SU-DHL-6 (cell line): Measurements from ENCODE around the gene TMPRSS5.
"Not testable (repeated sequence)": the region's sequence is repeated elsewhere in the genome, so short reads cannot be mapped to it uniquely, and the experiment has no call there.

Experiments used
- H2AFZ ChIP-seq: fragments of 200-600 bp; sonication (generic); 2 replicates; pipeline ENCODE4 v1.6.1; 2014; ENCODE audit warnings: low read depth, mild to moderate bottlenecking, moderate library complexity, mixed read lengths, antibody characterized with exemption, low read length; ENCODE audit not compliant: severe bottlenecking
- H3F3A ChIP-seq: fragments of 200-600 bp; shearing (Covaris generic); 2 replicates; pipeline ENCODE4 v1.6.0; 2016; ENCODE audit warnings: antibody characterized with exemption, mild to moderate bottlenecking; ENCODE audit not compliant: insufficient read depth
- H3K27ac ChIP-seq: fragments of 200-600 bp; sonication (generic); 2 replicates; pipeline ENCODE4 v1.5.1; 2016; ENCODE audit warnings: low read depth, mild to moderate bottlenecking, low read length, moderate library complexity, mixed read lengths
- H3K27me3 ChIP-seq: fragments of 200-600 bp; sonication (generic), shearing (Covaris generic); 2 replicates; pipeline ENCODE4 v1.6.0; 2014; ENCODE audit warnings: mild to moderate bottlenecking, low read length
- H3K36me3 ChIP-seq: fragments of 200-600 bp; sonication (generic); 2 replicates; pipeline ENCODE4 v1.6.1; 2014; ENCODE audit warnings: mild to moderate bottlenecking, low read length, mixed read lengths
- H3K4me2 ChIP-seq: fragments of 300-600, 200-600 bp; shearing (Covaris generic), sonication (generic); 2 replicates; pipeline ENCODE4 v1.6.0; 2014; ENCODE audit warnings: low read length, low read depth, mild to moderate bottlenecking; ENCODE audit not compliant: poor library complexity, severe bottlenecking
- H3K4me3 ChIP-seq: fragments of 200-600 bp; sonication (generic); 2 replicates; pipeline ENCODE4 v1.5.1; 2014; ENCODE audit warnings: antibody characterized with exemption, low read length, mild to moderate bottlenecking, mixed read lengths; ENCODE audit not compliant: insufficient read depth, poor library complexity, severe bottlenecking
- H3K79me2 ChIP-seq: fragments of 200-600 bp; sonication (generic); 2 replicates; pipeline ENCODE4 v1.6.1; 2014; ENCODE audit warnings: mild to moderate bottlenecking, low read length, moderate library complexity; ENCODE audit not compliant: insufficient read depth
- H3K9ac ChIP-seq: fragments of 200-600 bp; sonication (generic); 2 replicates; pipeline ENCODE4 v1.7.0; 2014; ENCODE audit warnings: mild to moderate bottlenecking, low read length
- H3K9me2 ChIP-seq: fragments of 200-600 bp; sonication (generic); replicated peaks from 2 replicates; pipeline ENCODE4 v1.6.1; 2014; ENCODE audit warnings: low read length; ENCODE audit not compliant: insufficient read depth
- H3K9me3 ChIP-seq: fragments of 200-600 bp; sonication (generic); 2 replicates; pipeline ENCODE4 v1.6.1; 2014; ENCODE audit warnings: low read length, mixed read lengths; ENCODE audit not compliant: insufficient read depth
- H4K20me1 ChIP-seq: fragments of 200-600 bp; sonication (generic); 2 replicates; pipeline ENCODE4 v1.6.1; 2014; ENCODE audit warnings: low read depth, mild to moderate bottlenecking, antibody characterized with exemption, low read length, moderate library complexity, mixed read lengths
- CTCF ChIP-seq: fragments of 200-600 bp; sonication (generic); IDR thresholded peaks from one replicate; pipeline ENCODE4 v1.5.1; 2017; ENCODE audit warnings: antibody characterized with exemption, mild to moderate bottlenecking, low read length, moderate library complexity; ENCODE audit not compliant: insufficient read depth, poor library complexity, severe bottlenecking
- EZH2phosphoT487 ChIP-seq: fragments of 200-600 bp; sonication (generic), shearing (Covaris generic); conservative IDR thresholded peaks from 2 replicates; pipeline ENCODE4 v1.6.1; 2018; ENCODE audit warnings: mild to moderate bottlenecking, antibody characterized with exemption, low read length, moderate library complexity, mixed read lengths

The TMPRSS5 gene

GRCh38 chr11:113674397-113674685, 31.8 kb downstream of the TMPRSS5 start:
- Histone ChIP-seq H2AFZ (no peak overlapping the region), H3F3A (no peaks in the 10 kb centered on the region), H3K79me2 (no peaks in the 10 kb centered on the region), H3K27me3 (no peaks in the 10 kb centered on the region), H3K36me3 (no peaks in the 10 kb centered on the region), H4K20me1 (no peaks in the 10 kb centered on the region), H3K9me2 (no peaks in the 10 kb centered on the region), H3K9ac (no peak overlapping the region), H3K4me2 (no peak overlapping the region), H3K4me3 (no peak overlapping the region), H3K27ac (no peak overlapping the region), H3K9me3 (no peaks in the 10 kb centered on the region)
- TF ChIP-seq EZH2phosphoT487 (no peak), CTCF (no peak)

- no peaks in the 10 kb centered on the region for H3K27me3 ChIP-seq
- H3F3A ChIP-seq: no peaks in the 10 kb centered on the region
- H3K9ac ChIP-seq: no peak overlapping the region
- no peaks in the 10 kb centered on the region for H3K9me3 ChIP-seq
- H2AFZ ChIP-seq: no peak overlapping the region
- H3K79me2 ChIP-seq: no peaks in the 10 kb centered on the region
- no peak overlapping the region for H3K4me3 ChIP-seq
- TF ChIP-seq CTCF (no peak), EZH2phosphoT487 (no peak)
- H3K9me2 ChIP-seq: no peaks in the 10 kb centered on the region
- H3K27ac ChIP-seq: no peak overlapping the region
- no peaks in the 10 kb centered on the region for H3K36me3 ChIP-seq
- no peaks in the 10 kb centered on the region for H4K20me1 ChIP-seq
- no peak overlapping the region for H3K4me2 ChIP-seq
Measured at GRCh38 chr11:113673550-113674396, 32.3 kb downstream of the TMPRSS5 start.

GRCh38 chr11:113671914-113672313, 34.2 kb downstream of the TMPRSS5 start:
- not testable (repeated sequence) for H2AFZ ChIP-seq, H3K4me3 ChIP-seq, H3K4me2 ChIP-seq, H4K20me1 ChIP-seq, H3K36me3 ChIP-seq, H3K27me3 ChIP-seq, H3K79me2 ChIP-seq, H3F3A ChIP-seq, H3K27ac ChIP-seq, H3K9me3 ChIP-seq, H3K9ac ChIP-seq, H3K9me2 ChIP-seq

GRCh38 chr11:113670831-113671215, 35.3 kb downstream of the TMPRSS5 start:
- Histone ChIP-seq H3K4me3 (no peak overlapping the region), H3K9me3 (no peaks in the 10 kb centered on the region), H2AFZ (no peak overlapping the region), H3K27ac (no peak overlapping the region), H4K20me1 (no peaks in the 10 kb centered on the region), H3K36me3 (no peaks in the 10 kb centered on the region), H3K9me2 (no peaks in the 10 kb centered on the region), H3K4me2 (no peak overlapping the region), H3K79me2 (no peaks in the 10 kb centered on the region), H3K9ac (no peak overlapping the region), H3K27me3 (peaks cover 3% of the 10 kb centered on the region; the same call in 1 of the 2 replicates), H3F3A (no peaks in the 10 kb centered on the region)
- TF ChIP-seq EZH2phosphoT487: no peak
